ENCODE measurements around the gene C1QTNF1. TPM values are rescaled to one million over a fixed set of nuclear protein-coding genes. Genes with fewer than 3 reads are reported as not detected.

C1QTNF1 gene
- total RNA-seq, 1 donor from 2014 or later = 0.26 TPM

- DNase-seq (ENCODE audit: low spot score) = no peak
- no peak overlapping the region for H3K4me3 Mint-ChIP-seq (ENCODE audit: unreplicated experiment)
- no peaks in the 10 kb centered on the region for H3K4me1 Mint-ChIP-seq (ENCODE audit: unreplicated experiment)
- H3K27ac Mint-ChIP-seq (ENCODE audit: unreplicated experiment) = no peak overlapping the region
- TF ChIP-seq CTCF (IDR thresholded peaks at IDR 0.05; ENCODE audit: unreplicated experiment) = no peak
- H3K9me3 Mint-ChIP-seq (ENCODE audit: unreplicated experiment) = no peaks in the 10 kb centered on the region
- H3K27me3 Mint-ChIP-seq (ENCODE audit: unreplicated experiment) = peaks cover 5% of the 10 kb centered on the region
- no peaks in the 10 kb centered on the region for H3K36me3 Mint-ChIP-seq (ENCODE audit: low read depth, unreplicated experiment)
Measured at GRCh38 chr17:79053251-79053925, 29.4 kb downstream of the C1QTNF1 start.

- Mint-ChIP-seq H3K9me3 (ENCODE audit: unreplicated experiment) (no peaks in the 10 kb centered on the region), H3K4me1 (ENCODE audit: unreplicated experiment) (no peaks in the 10 kb centered on the region), H3K27me3 (ENCODE audit: unreplicated experiment) (peaks cover 3% of the 10 kb centered on the region), H3K27ac (ENCODE audit: unreplicated experiment) (no peak overlapping the region), H3K4me3 (ENCODE audit: unreplicated experiment) (no peak overlapping the region), H3K36me3 (ENCODE audit: low read depth, unreplicated experiment) (no peaks in the 10 kb centered on the region)
- no peak for TF ChIP-seq CTCF (IDR thresholded peaks at IDR 0.05; ENCODE audit: unreplicated experiment)
- DNase-seq (ENCODE audit: low spot score) = no peak
Measured at GRCh38 chr17:79054200-79054960, 30.4 kb downstream of the C1QTNF1 start.

GRCh38 chr17:79055197-79055596, 31.2 kb downstream of the C1QTNF1 start:
- H3K4me3 Mint-ChIP-seq (ENCODE audit: unreplicated experiment) = no peak overlapping the region
- no peaks in the 10 kb centered on the region for H3K9me3 Mint-ChIP-seq (ENCODE audit: unreplicated experiment)
- H3K27me3 Mint-ChIP-seq (ENCODE audit: unreplicated experiment) = no peaks in the 10 kb centered on the region
- H3K36me3 Mint-ChIP-seq (ENCODE audit: low read depth, unreplicated experiment) = no peaks in the 10 kb centered on the region
- DNase-seq (ENCODE audit: low spot score) = no peak
- H3K4me1 Mint-ChIP-seq (ENCODE audit: unreplicated experiment) = no peaks in the 10 kb centered on the region
- TF ChIP-seq CTCF (IDR thresholded peaks at IDR 0.05; ENCODE audit: unreplicated experiment) = no peak
- H3K27ac Mint-ChIP-seq (ENCODE audit: unreplicated experiment) = no peak overlapping the region

GRCh38 chr17:79057737-79058385, 33.9 kb downstream of the C1QTNF1 start:
- Mint-ChIP-seq H3K4me3 (ENCODE audit: unreplicated experiment) (no peak overlapping the region), H3K27ac (ENCODE audit: unreplicated experiment) (no peak overlapping the region), H3K9me3 (ENCODE audit: unreplicated experiment) (no peaks in the 10 kb centered on the region), H3K27me3 (ENCODE audit: unreplicated experiment) (no peaks in the 10 kb centered on the region), H3K36me3 (ENCODE audit: low read depth, unreplicated experiment) (no peaks in the 10 kb centered on the region), H3K4me1 (ENCODE audit: unreplicated experiment) (no peaks in the 10 kb centered on the region)
- TF ChIP-seq CTCF (IDR thresholded peaks at IDR 0.05; ENCODE audit: unreplicated experiment) = no peak
- DNase-seq (ENCODE audit: low spot score) = no peak
